ENCODE measurements around the gene INSC.

The INSC gene

GRCh38 chr11:15238856-15239255, 124.1 kb downstream of the INSC start:
- H3K27me3 Mint-ChIP-seq, result peaks cover 8% of the 10 kb centered on the region
- no peak overlapping the region for H3K27ac Mint-ChIP-seq
- no peak overlapping the region for H3K4me3 Mint-ChIP-seq
- H3K36me3 Mint-ChIP-seq, result no peaks in the 10 kb centered on the region
- H3K4me1 Mint-ChIP-seq, result no peaks in the 10 kb centered on the region
- DNase-seq (ENCODE audit: low spot score in 2 of 2) (no peak), ATAC-seq (ENCODE audit: low read depth) (no peak)
- H3K9me3 Mint-ChIP-seq, result peaks cover 2% of the 10 kb centered on the region

- no peaks in the 10 kb centered on the region for H3K9me3 Mint-ChIP-seq
- no peak for ATAC-seq (ENCODE audit: low read depth)
- peaks cover 2% of the 10 kb centered on the region for H3K27me3 Mint-ChIP-seq
Observed at GRCh38 chr11:15248749-15249148, 134.0 kb downstream of the INSC start.

GRCh38 chr11:15258433-15259165, 143.9 kb downstream of the INSC start:
- Mint-ChIP-seq H3K9me3 (no peaks in the 10 kb centered on the region), H3K27ac (no peak overlapping the region), H3K36me3 (no peaks in the 10 kb centered on the region), H3K4me3 (no peak overlapping the region), H3K27me3 (peaks cover 5% of the 10 kb centered on the region), H3K4me1 (no peaks in the 10 kb centered on the region)
- ATAC-seq (ENCODE audit: low read depth) (no peak), DNase-seq (ENCODE audit: low spot score in 2 of 2) (no peak)

More at GRCh38 chr11:15248749-15249148, 134.0 kb downstream of the INSC start:
- H3K4me1 Mint-ChIP-seq, result no peaks in the 10 kb centered on the region
- H3K36me3 Mint-ChIP-seq, result no peaks in the 10 kb centered on the region
- DNase-seq (ENCODE audit: low spot score in 2 of 2), result no peak
- no peak overlapping the region for H3K27ac Mint-ChIP-seq
- no peak overlapping the region for H3K4me3 Mint-ChIP-seq

- H3K4me3 Mint-ChIP-seq, result no peak overlapping the region
- H3K27ac Mint-ChIP-seq, result no peak overlapping the region
- peaks cover 9% of the 10 kb centered on the region for H3K9me3 Mint-ChIP-seq
- H3K4me1 Mint-ChIP-seq, result no peaks in the 10 kb centered on the region
- ATAC-seq (ENCODE audit: low read depth) (no peak), DNase-seq (ENCODE audit: low spot score in 2 of 2) (no peak)
- H3K36me3 Mint-ChIP-seq, result no peaks in the 10 kb centered on the region
- H3K27me3 Mint-ChIP-seq, result no peaks in the 10 kb centered on the region
Observed at GRCh38 chr11:15266999-15267398, 152.3 kb downstream of the INSC start.

GRCh38 chr11:15268598-15268997, 153.9 kb downstream of the INSC start:
- no peaks in the 10 kb centered on the region for H3K36me3 Mint-ChIP-seq
- no peak overlapping the region for H3K4me3 Mint-ChIP-seq
- H3K4me1 Mint-ChIP-seq, result no peaks in the 10 kb centered on the region
- no peaks in the 10 kb centered on the region for H3K27me3 Mint-ChIP-seq
- DNase-seq (ENCODE audit: low spot score in 2 of 2), result no peak
- no peak overlapping the region for H3K27ac Mint-ChIP-seq
- ATAC-seq (ENCODE audit: low read depth), result no peak
- H3K9me3 Mint-ChIP-seq, result peaks cover 9% of the 10 kb centered on the region

GRCh38 chr11:15275141-15275540, 160.4 kb downstream of the INSC start:
- no peak for ATAC-seq (ENCODE audit: low read depth)
- H3K27me3 Mint-ChIP-seq, result peaks cover 13% of the 10 kb centered on the region
- H3K4me1 Mint-ChIP-seq, result no peaks in the 10 kb centered on the region
- no peaks in the 10 kb centered on the region for H3K36me3 Mint-ChIP-seq
- H3K9me3 Mint-ChIP-seq, result no peaks in the 10 kb centered on the region
- DNase-seq (ENCODE audit: low spot score in 2 of 2), result no peak
- H3K4me3 Mint-ChIP-seq, result no peak overlapping the region
- no peak overlapping the region for H3K27ac Mint-ChIP-seq

GRCh38 chr11:15276621-15277020, 161.9 kb downstream of the INSC start:
- DNase-seq (ENCODE audit: low spot score in 2 of 2) (no peak), ATAC-seq (ENCODE audit: low read depth) (no peak)
- H3K27me3 Mint-ChIP-seq, result peaks cover 13% of the 10 kb centered on the region
- no peaks in the 10 kb centered on the region for H3K36me3 Mint-ChIP-seq
- no peaks in the 10 kb centered on the region for H3K9me3 Mint-ChIP-seq
- H3K4me1 Mint-ChIP-seq, result no peaks in the 10 kb centered on the region
- no peak overlapping the region for H3K4me3 Mint-ChIP-seq
- no peak overlapping the region for H3K27ac Mint-ChIP-seq

- no peaks in the 10 kb centered on the region for H3K9me3 Mint-ChIP-seq
- H3K27me3 Mint-ChIP-seq, result peaks cover 19% of the 10 kb centered on the region
- no peaks in the 10 kb centered on the region for H3K36me3 Mint-ChIP-seq
- no peak for DNase-seq (ENCODE audit: low spot score in 2 of 2)
- H3K27ac Mint-ChIP-seq, result no peak overlapping the region
- H3K4me3 Mint-ChIP-seq, result no peak overlapping the region
- ATAC-seq (ENCODE audit: low read depth), result no peak
- no peaks in the 10 kb centered on the region for H3K4me1 Mint-ChIP-seq
Observed at GRCh38 chr11:15278128-15278527, 163.4 kb downstream of the INSC start.

- ATAC-seq (ENCODE audit: low read depth), result no peak
- no peak for DNase-seq (ENCODE audit: low spot score in 2 of 2)
- Mint-ChIP-seq H3K27ac (no peak overlapping the region), H3K4me1 (no peaks in the 10 kb centered on the region), H3K4me3 (no peak overlapping the region), H3K9me3 (no peaks in the 10 kb centered on the region), H3K27me3 (peaks cover 13% of the 10 kb centered on the region), H3K36me3 (no peaks in the 10 kb centered on the region)
Observed at GRCh38 chr11:15280393-15280792, 165.7 kb downstream of the INSC start.

- H3K27ac Mint-ChIP-seq, result no peak overlapping the region
- no peaks in the 10 kb centered on the region for H3K36me3 Mint-ChIP-seq
- ATAC-seq (ENCODE audit: low read depth) (no peak), DNase-seq (ENCODE audit: low spot score in 2 of 2) (no peak)
- peaks cover 12% of the 10 kb centered on the region for H3K27me3 Mint-ChIP-seq
- no peak overlapping the region for H3K4me3 Mint-ChIP-seq
- no peaks in the 10 kb centered on the region for H3K9me3 Mint-ChIP-seq
- H3K4me1 Mint-ChIP-seq, result no peaks in the 10 kb centered on the region
Observed at GRCh38 chr11:15282754-15283153, 168.0 kb downstream of the INSC start.

GRCh38 chr11:15286465-15286864, 171.7 kb downstream of the INSC start:
- Mint-ChIP-seq H3K4me3 (no peak overlapping the region), H3K27me3 (peaks cover 7% of the 10 kb centered on the region), H3K36me3 (no peaks in the 10 kb centered on the region), H3K9me3 (no peaks in the 10 kb centered on the region), H3K27ac (no peak overlapping the region), H3K4me1 (no peaks in the 10 kb centered on the region)
- ATAC-seq (ENCODE audit: low read depth), result no peak
- no peak for DNase-seq (ENCODE audit: low spot score in 2 of 2)

- no peak overlapping the region for H3K4me3 Mint-ChIP-seq
- H3K27ac Mint-ChIP-seq, result no peak overlapping the region
- H3K9me3 Mint-ChIP-seq, result no peaks in the 10 kb centered on the region
Observed at GRCh38 chr11:15288863-15289262, 174.1 kb downstream of the INSC start.

GRCh38 chr11:15289723-15290122, 175.0 kb downstream of the INSC start:
- DNase-seq (ENCODE audit: low spot score in 2 of 2) (no peak), ATAC-seq (ENCODE audit: low read depth) (no peak)
- Mint-ChIP-seq H3K36me3 (no peaks in the 10 kb centered on the region), H3K4me3 (no peak overlapping the region), H3K9me3 (no peaks in the 10 kb centered on the region), H3K27me3 (peaks cover 3% of the 10 kb centered on the region), H3K27ac (no peak overlapping the region), H3K4me1 (no peaks in the 10 kb centered on the region)

More at GRCh38 chr11:15288863-15289262, 174.1 kb downstream of the INSC start:
- ATAC-seq (ENCODE audit: low read depth) (no peak), DNase-seq (ENCODE audit: low spot score in 2 of 2) (no peak)
- no peaks in the 10 kb centered on the region for H3K36me3 Mint-ChIP-seq
- H3K4me1 Mint-ChIP-seq, result no peaks in the 10 kb centered on the region
- peaks cover 1% of the 10 kb centered on the region for H3K27me3 Mint-ChIP-seq

GRCh38 chr11:15291885-15292284, 177.2 kb downstream of the INSC start:
- Mint-ChIP-seq H3K36me3 (no peaks in the 10 kb centered on the region), H3K9me3 (no peaks in the 10 kb centered on the region), H3K4me3 (no peak overlapping the region), H3K27me3 (peaks cover 2% of the 10 kb centered on the region), H3K27ac (no peak overlapping the region), H3K4me1 (no peaks in the 10 kb centered on the region)
- DNase-seq (ENCODE audit: low spot score in 2 of 2) (no peak), ATAC-seq (ENCODE audit: low read depth) (no peak)

- Mint-ChIP-seq H3K36me3 (no peaks in the 10 kb centered on the region), H3K27ac (no peak overlapping the region), H3K4me1 (no peaks in the 10 kb centered on the region), H3K27me3 (peaks cover 2% of the 10 kb centered on the region), H3K9me3 (no peaks in the 10 kb centered on the region), H3K4me3 (no peak overlapping the region)
- DNase-seq (ENCODE audit: low spot score in 2 of 2) (no peak), ATAC-seq (ENCODE audit: low read depth) (no peak)
Observed at GRCh38 chr11:15293975-15294620, 179.4 kb downstream of the INSC start.
